IMR-90 (cell line): ENCODE measurements around the gene HOXA13. TPM values are rescaled to one million over a fixed set of nuclear protein-coding genes. Genes with fewer than 3 reads are reported as not detected.

ENCODE experiments used
- ATAC-seq: fragments of 200-7000 bp; cut with Tn5 transposase; 2 replicates; pipeline ENCODE4 v1.9.1; 2020; ENCODE audit warnings: low read depth, mild to moderate bottlenecking, moderate library complexity
- BruUV-seq: library from RNA; stranded (reverse); fragments of 400-500 nt; replicated peaks from 2 replicates; lab custom pipeline; 2021; lab: Mats Ljungman, UMichigan
- CTCF ChIA-PET: fragments of 300-600 bp; formaldehyde crosslinking; extraction: SDS; loops from one replicate; lab custom pipeline; 2021; ENCODE audit warnings: antibody characterized with exemption; lab: Yijun Ruan, JAX
- POLR2A ChIA-PET: fragments of 300-600 bp; sonication (Branson Sonifier 250); formaldehyde crosslinking; loops from one replicate; lab custom pipeline; 2022; ENCODE audit warnings: antibody characterized with exemption; ENCODE audit not compliant: unreplicated experiment; lab: Charles Lee
- DNase-seq: peaks from one replicate; pipeline ENCODE4 v3.0.0; 2013
- H2AFZ ChIP-seq: replicated peaks from 2 replicates; pipeline ENCODE3; 2013; ENCODE audit warnings: low read length, mild to moderate bottlenecking; ENCODE audit not compliant: poor library complexity
- H2AK5ac ChIP-seq: 2 replicates; pipeline ENCODE4 v1.6.1; 2013; ENCODE audit warnings: low read depth, low read length, inconsistent platforms
- H2AK9ac ChIP-seq: replicated peaks from 2 replicates; pipeline ENCODE3; 2013; ENCODE audit warnings: mild to moderate bottlenecking, low read depth, low read length, moderate library complexity; ENCODE audit not compliant: poor library complexity
- H2BK120ac ChIP-seq: 2 replicates; pipeline ENCODE4 v1.6.1; 2013; ENCODE audit warnings: low read depth, low read length, inconsistent platforms
- H2BK15ac ChIP-seq: 3 replicates; pipeline ENCODE4 v1.6.1; 2013; ENCODE audit warnings: low read depth, low read length, inconsistent platforms
- H2BK20ac ChIP-seq: 2 replicates; pipeline ENCODE4 v1.6.1; 2013; ENCODE audit warnings: low read depth, mild to moderate bottlenecking, inconsistent platforms, low read length, moderate library complexity
- H2BK5ac ChIP-seq: 2 replicates; pipeline ENCODE4 v1.6.1; 2013; ENCODE audit warnings: mild to moderate bottlenecking, low read depth, low read length, inconsistent platforms; ENCODE audit not compliant: poor library complexity, severe bottlenecking
- H3K14ac ChIP-seq: replicated peaks from 2 replicates; pipeline ENCODE4 v1.6.1; 2013; ENCODE audit warnings: low read depth, low read length, inconsistent platforms
- H3K18ac ChIP-seq: 2 replicates; pipeline ENCODE4 v1.6.1; 2013; ENCODE audit warnings: low read depth, low read length, control low read depth
- H3K23ac ChIP-seq: 2 replicates; pipeline ENCODE4 v1.6.1; 2013; ENCODE audit warnings: low read depth, low read length, inconsistent platforms
- H3K27ac ChIP-seq: 2 replicates; pipeline ENCODE4 v1.5.1; 2013; ENCODE audit warnings: mild to moderate bottlenecking, control low read depth, low read length; ENCODE audit not compliant: insufficient read depth
- H3K27me3 ChIP-seq: 2 replicates; pipeline ENCODE4 v1.6.1; 2013; ENCODE audit warnings: low read length; ENCODE audit not compliant: control insufficient read depth, insufficient read depth
- H3K36me3 ChIP-seq: 2 replicates; pipeline ENCODE4 v1.6.1; 2013; ENCODE audit warnings: low read length, mixed read lengths; ENCODE audit not compliant: control insufficient read depth, insufficient read depth
- H3K4ac ChIP-seq: 2 replicates; pipeline ENCODE4 v1.6.1; 2013; ENCODE audit warnings: low read depth, low read length, inconsistent platforms
- H3K4me1 ChIP-seq: 2 replicates; pipeline ENCODE4 v1.6.1; 2013; ENCODE audit warnings: low read length, mixed read lengths; ENCODE audit not compliant: control insufficient read depth, insufficient read depth
- H3K4me2 ChIP-seq: 2 replicates; pipeline ENCODE4 v1.6.1; 2013; ENCODE audit warnings: low read depth, mild to moderate bottlenecking, control low read depth, low read length, moderate library complexity
- H3K4me3 ChIP-seq: 2 replicates; pipeline ENCODE4 v1.5.1; 2013; ENCODE audit warnings: low read depth, mild to moderate bottlenecking, control low read depth, low read length, moderate library complexity; ENCODE audit not compliant: insufficient read depth
- H3K56ac ChIP-seq: 2 replicates; pipeline ENCODE4 v1.6.1; 2013; ENCODE audit warnings: low read length, inconsistent platforms; ENCODE audit not compliant: insufficient read depth; ENCODE audit errors: extremely low read depth
- H3K79me1 ChIP-seq, 2 experiments: 2 replicates each; pipeline ENCODE4 v1.6.1; 2013; ENCODE audit warnings: low read length in 2 of 2, inconsistent platforms in 1 of 2, low read depth in 1 of 2
- H3K9ac ChIP-seq: 2 replicates; pipeline ENCODE4 v1.6.1; 2013; ENCODE audit warnings: low read depth, low read length, control low read depth
- H3K9me1 ChIP-seq: 2 replicates; pipeline ENCODE4 v1.6.1; 2013; ENCODE audit warnings: low read length, inconsistent platforms; ENCODE audit not compliant: insufficient read depth
- H3K9me3 ChIP-seq: 2 replicates; pipeline ENCODE4 v1.6.1; 2013; ENCODE audit warnings: low read length; ENCODE audit not compliant: control insufficient read depth, insufficient read depth
- H4K20me1 ChIP-seq: 2 replicates; pipeline ENCODE4 v1.6.1; 2013; ENCODE audit warnings: low read length, inconsistent platforms; ENCODE audit not compliant: insufficient read depth
- H4K5ac ChIP-seq: 2 replicates; pipeline ENCODE4 v1.6.1; 2013; ENCODE audit warnings: mild to moderate bottlenecking, low read depth, low read length, control low read depth
- H4K8ac ChIP-seq, 2 experiments: 2 replicates each; pipeline ENCODE4 v1.6.1; 2013; ENCODE audit warnings: low read depth in 2 of 2, low read length in 2 of 2, control low read depth in 1 of 2, inconsistent platforms in 1 of 2
- H4K91ac ChIP-seq: 2 replicates; pipeline ENCODE4 v1.6.1; 2013; ENCODE audit warnings: low read depth, low read length, inconsistent platforms; ENCODE audit not compliant: insufficient read depth
- BHLHE40 ChIP-seq: fragments of 150-350 bp; IDR thresholded peaks from 2 replicates; pipeline ENCODE4 v1.6.1; 2016; ENCODE audit warnings: mild to moderate bottlenecking, low read depth, low read length
- CEBPB ChIP-seq: IDR thresholded peaks from 2 replicates; pipeline ENCODE4 v1.6.1; 2012; ENCODE audit warnings: low read depth, low read length, improper control_type of control experiment
- CHD1 ChIP-seq: IDR thresholded peaks from 2 replicates; pipeline ENCODE4 v1.6.1; 2012; ENCODE audit warnings: low read depth, low read length, improper control_type of control experiment
- CTCF ChIP-seq: conservative IDR thresholded peaks from 2 replicates; pipeline ENCODE4 v1.5.1; 2012; ENCODE audit warnings: mild to moderate bottlenecking, low read depth, low read length, improper control_type of control experiment
- FOS ChIP-seq: fragments of 150-350 bp; IDR thresholded peaks from 2 replicates; pipeline ENCODE4 v1.6.1; 2016; ENCODE audit warnings: low read depth, low read length
- MAFK ChIP-seq: IDR thresholded peaks from 2 replicates; pipeline ENCODE4 v1.6.1; 2012; ENCODE audit warnings: low read depth, low read length, improper control_type of control experiment
- MAZ ChIP-seq: IDR thresholded peaks from 2 replicates; pipeline ENCODE4 v1.6.1; 2012; ENCODE audit warnings: low read depth, mild to moderate bottlenecking, low read length, improper control_type of control experiment, moderate library complexity, borderline replicate concordance
- MXI1 ChIP-seq: IDR thresholded peaks from 2 replicates; pipeline ENCODE4 v1.6.1; 2012; ENCODE audit warnings: low read depth, mild to moderate bottlenecking, low read length, moderate library complexity, borderline replicate concordance
- NFE2L2 ChIP-seq: fragments of 150-350 bp; IDR thresholded peaks from 2 replicates; pipeline ENCODE4 v1.6.1; 2016; ENCODE audit warnings: low read depth, mild to moderate bottlenecking, low read length
- POLR2A ChIP-seq: IDR thresholded peaks from 2 replicates; pipeline ENCODE4 v1.6.1; 2012; ENCODE audit warnings: mild to moderate bottlenecking, low read depth, low read length
- RAD21 ChIP-seq: IDR thresholded peaks from 2 replicates; pipeline ENCODE4 v1.6.1; 2012; ENCODE audit warnings: low read length, improper control_type of control experiment
- RCOR1 ChIP-seq: IDR thresholded peaks from 2 replicates; pipeline ENCODE4 v1.6.1; 2012; ENCODE audit warnings: mild to moderate bottlenecking, low read length, improper control_type of control experiment; ENCODE audit not compliant: insufficient replicate concordance
- RFX5 ChIP-seq: IDR thresholded peaks from 2 replicates; pipeline ENCODE4 v1.8.0; 2012; ENCODE audit warnings: low read depth, mild to moderate bottlenecking, low read length, moderate library complexity
- SMC3 ChIP-seq: fragments of 150-350 bp; IDR thresholded peaks from 2 replicates; pipeline ENCODE4 v1.6.1; 2016; ENCODE audit warnings: low read depth, mild to moderate bottlenecking, antibody characterized with exemption, low read length, moderate library complexity
- USF2 ChIP-seq: fragments of 150-350 bp; IDR thresholded peaks from 2 replicates; pipeline ENCODE4 v1.6.1; 2017; ENCODE audit warnings: mild to moderate bottlenecking, antibody characterized with exemption, low read length, low read depth
- WGBS, 2 experiments: methylation state at CpG; one replicate each; pipeline versions ENCODE4 v1.1.5 to v1.1.7; 2013; ENCODE audit warnings: missing lambda C conversion rate in 2 of 2; ENCODE audit not compliant: insufficient read length in 1 of 2; ENCODE audit errors: extremely low coverage in 2 of 2; 5-methylcytosine and 5-hydroxymethylcytosine counted together
- dilution Hi-C: fragments of 300-500 bp; cut with HindIII; formaldehyde crosslinking; loops from one replicate; pipeline ENCODE4 v1.14.3; 2018; ENCODE audit warnings: low sequenced_read_pairs; ENCODE audit not compliant: unreplicated experiment
- in situ Hi-C: fragments of 300-500 bp; cut with MboI; formaldehyde crosslinking; loops from 3 replicates; pipeline ENCODE4 v1.14.3; 2019; ENCODE audit warnings: low sequenced_read_pairs, inconsistent platforms, mixed read lengths
- intact Hi-C: fragments of 100-400 bp; cut with micrococcal nuclease; formaldehyde crosslinking; loops from 2 replicates; pipeline ENCODE4 v1.10.0; 2022
- polyA plus RNA-seq, 3 experiments: library from polyadenylated mRNA; depleted of rRNA; stranded (reverse); fragments of >200 nt; gene quantifications; 2 replicates each; pipeline ENCODE4 v1.2.3, GENCODE V29; 2012; ENCODE audit warnings: low replicate concordance in 1 of 3
- total RNA-seq: library from RNA; depleted of rRNA; stranded (reverse); fragments of >200 nt; gene quantifications from 2 replicates; pipeline ENCODE4 v1.2.3, GENCODE V29; 2012
- TF ChIP-seq, protein P1 (sequence below): fragments of 150-350 bp; IDR thresholded peaks from 2 replicates; pipeline ENCODE4 v1.6.1; 2016; ENCODE audit warnings: low read depth, mild to moderate bottlenecking, low read length, moderate library complexity, borderline replicate concordance

Gene HOXA13
- total and polyA plus RNA-seq, 2 of the 4 experiments (the other 2 are of a cell fraction): not detected

GRCh38 chr7:27171637-27172314 lies 28.1 kb downstream of the HOXA13 start:
- H3K27me3 ChIP-seq: peaks cover 93% of the 10 kb centered on the region
- dilution Hi-C loops: no loop called here
- no peak overlapping the region for H2BK5ac ChIP-seq
- no TSS peak for BruUV-seq
- H3K4me1 ChIP-seq: no peaks in the 10 kb centered on the region
- peaks cover 19% of the 10 kb centered on the region for H3K9me3 ChIP-seq
- H3K9me1 ChIP-seq: no peaks in the 10 kb centered on the region
- CTCF ChIA-PET: no interaction called here
- no peak overlapping the region for H2BK120ac ChIP-seq
- no peak overlapping the region for H3K14ac ChIP-seq
- no peak overlapping the region for H3K27ac ChIP-seq
- H3K4ac ChIP-seq: no peak overlapping the region
- H4K5ac ChIP-seq: no peak overlapping the region
- no peak overlapping the region for H3K4me3 ChIP-seq
- no peak overlapping the region for H2BK15ac ChIP-seq
- intact Hi-C loops: no loop called here
- no peaks in the 10 kb centered on the region for H3K36me3 ChIP-seq
- H3K9ac ChIP-seq: no peak overlapping the region
- H2AK9ac ChIP-seq: no peak overlapping the region
- ATAC-seq: no peak
- 12% methylated on average over 15 of the region's 30 CpGs; no CpG with 5 or more reads in 1 of the 2 experiments for WGBS, 2 experiments
- H3K79me1 ChIP-seq: no peaks in the 10 kb centered on the region
- H2BK20ac ChIP-seq: no peak overlapping the region
- no peak overlapping the region for H2AK5ac ChIP-seq
- H2AFZ ChIP-seq: peak overlapping the region; percentile 16
- no peak overlapping the region for H3K18ac ChIP-seq
- no peak for DNase-seq
- in situ Hi-C loops: no loop called here
- H4K91ac ChIP-seq: no peak overlapping the region
- TF ChIP-seq CHD1: no peak
- no peak for TF ChIP-seq MAZ
- TF ChIP-seq SMC3: no peak
- no peak for TF ChIP-seq MAFK
- no peak for TF ChIP-seq CEBPB
- no peak for TF ChIP-seq MXI1
- TF ChIP-seq FOS: no peak
- no peak for TF ChIP-seq RAD21
- TF ChIP-seq BHLHE40: no peak
- TF ChIP-seq CTCF: no peak
- TF ChIP-seq, protein P1, sequence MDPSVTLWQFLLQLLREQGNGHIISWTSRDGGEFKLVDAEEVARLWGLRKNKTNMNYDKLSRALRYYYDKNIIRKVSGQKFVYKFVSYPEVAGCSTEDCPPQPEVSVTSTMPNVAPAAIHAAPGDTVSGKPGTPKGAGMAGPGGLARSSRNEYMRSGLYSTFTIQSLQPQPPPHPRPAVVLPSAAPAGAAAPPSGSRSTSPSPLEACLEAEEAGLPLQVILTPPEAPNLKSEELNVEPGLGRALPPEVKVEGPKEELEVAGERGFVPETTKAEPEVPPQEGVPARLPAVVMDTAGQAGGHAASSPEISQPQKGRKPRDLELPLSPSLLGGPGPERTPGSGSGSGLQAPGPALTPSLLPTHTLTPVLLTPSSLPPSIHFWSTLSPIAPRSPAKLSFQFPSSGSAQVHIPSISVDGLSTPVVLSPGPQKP: no peak
- TF ChIP-seq RCOR1: no peak
- no peak for TF ChIP-seq USF2
- TF ChIP-seq RFX5: no peak
- no peak for TF ChIP-seq NFE2L2
- no peak for TF ChIP-seq POLR2A
- no peak overlapping the region for H3K56ac ChIP-seq
- H3K23ac ChIP-seq: no peak overlapping the region; the same call in 1 of the 2 replicates
- POLR2A ChIA-PET: no interaction called here
- no peak overlapping the region for H4K8ac ChIP-seq
- peaks cover 19% of the 10 kb centered on the region; the same call in 1 of the 2 replicates for H4K20me1 ChIP-seq
- H3K4me2 ChIP-seq: no peak overlapping the region
